Dendritic cell treated with granulocyte-macrophage colony-stimulating factor and Interleukin-4, amounts not matched to agents 40 ng/mL and 50 ng/mL, for 4 days (primary cell): ENCODE results near the gene ELP2.

Experiments
- H3K27ac Mint-ChIP-seq: one replicate; pipeline ENCODE4 v1.8.0; 2022; ENCODE audit warnings: mild to moderate bottlenecking, mixed read lengths
- H3K27me3 Mint-ChIP-seq: one replicate; pipeline ENCODE4 v1.8.0; 2022; ENCODE audit warnings: mild to moderate bottlenecking, mixed read lengths
- H3K36me3 Mint-ChIP-seq: one replicate; pipeline ENCODE4 v1.8.0; 2022; ENCODE audit warnings: low read depth, mixed read lengths
- H3K4me1 Mint-ChIP-seq: one replicate; pipeline ENCODE4 v1.8.0; 2022; ENCODE audit warnings: low read depth, mixed read lengths
- H3K4me3 Mint-ChIP-seq: one replicate; pipeline ENCODE4 v1.8.0; 2022; ENCODE audit warnings: mild to moderate bottlenecking, moderate library complexity, mixed read lengths
- H3K9me3 Mint-ChIP-seq: one replicate; pipeline ENCODE4 v1.8.0; 2022; ENCODE audit warnings: mixed read lengths
- intact Hi-C: fragments of 100-400 bp; cut with micrococcal nuclease; formaldehyde crosslinking; loops from one replicate; pipeline ENCODE4 v1.15.0; 2022

ELP2 gene

DNA sequence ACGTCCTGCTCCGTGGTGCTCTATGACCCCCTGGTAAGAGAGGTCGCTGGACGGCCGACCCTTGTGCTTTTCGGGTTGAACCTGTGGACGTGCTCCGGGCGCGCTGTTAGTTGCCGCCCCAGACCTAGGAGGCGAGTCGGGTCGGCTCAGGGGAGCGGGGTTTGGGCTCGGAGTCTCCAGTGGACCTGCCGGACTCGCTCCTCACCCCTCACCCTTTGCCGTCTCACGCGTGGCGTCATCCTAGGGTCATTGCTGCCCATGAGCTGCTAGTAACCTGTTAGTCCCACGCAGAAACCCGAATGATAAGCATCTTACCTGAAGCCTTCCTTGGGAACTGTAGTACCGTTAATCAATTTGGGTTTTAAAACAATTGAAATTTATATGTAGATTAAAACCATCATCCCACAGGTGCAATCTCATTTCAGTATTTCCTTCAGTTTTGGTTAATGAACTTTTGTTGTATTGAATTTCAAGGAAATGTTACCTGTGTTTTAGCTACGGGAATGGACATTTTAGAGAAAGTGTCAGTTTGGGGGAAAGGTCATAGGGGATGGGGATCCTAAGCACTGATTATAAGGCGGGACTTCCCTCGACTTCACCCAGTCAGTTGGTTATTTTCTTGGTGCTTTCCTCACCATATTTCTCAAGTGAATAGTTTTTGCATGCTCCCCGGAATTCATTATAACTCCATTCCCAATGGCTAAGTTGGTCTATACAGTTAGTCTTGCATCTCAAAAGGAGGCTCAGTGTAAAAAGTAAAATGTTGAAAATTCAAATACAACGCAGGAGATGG lies 536 bp downstream of the ELP2 start:
- Mint-ChIP-seq H3K27me3 (no peaks in the 10 kb centered on the region), H3K27ac (peak overlapping the region; percentile 99), H3K9me3 (no peaks in the 10 kb centered on the region), H3K4me3 (peak overlapping the region; percentile 94), H3K36me3 (peaks cover 41% of the 10 kb centered on the region), H3K4me1 (peaks cover 40% of the 10 kb centered on the region)
- intact Hi-C loops, result loop anchor here (10.0 kb wide), 1 partner anchor 115 kb away; no protein-coding TSS in a partner anchor

DNA sequence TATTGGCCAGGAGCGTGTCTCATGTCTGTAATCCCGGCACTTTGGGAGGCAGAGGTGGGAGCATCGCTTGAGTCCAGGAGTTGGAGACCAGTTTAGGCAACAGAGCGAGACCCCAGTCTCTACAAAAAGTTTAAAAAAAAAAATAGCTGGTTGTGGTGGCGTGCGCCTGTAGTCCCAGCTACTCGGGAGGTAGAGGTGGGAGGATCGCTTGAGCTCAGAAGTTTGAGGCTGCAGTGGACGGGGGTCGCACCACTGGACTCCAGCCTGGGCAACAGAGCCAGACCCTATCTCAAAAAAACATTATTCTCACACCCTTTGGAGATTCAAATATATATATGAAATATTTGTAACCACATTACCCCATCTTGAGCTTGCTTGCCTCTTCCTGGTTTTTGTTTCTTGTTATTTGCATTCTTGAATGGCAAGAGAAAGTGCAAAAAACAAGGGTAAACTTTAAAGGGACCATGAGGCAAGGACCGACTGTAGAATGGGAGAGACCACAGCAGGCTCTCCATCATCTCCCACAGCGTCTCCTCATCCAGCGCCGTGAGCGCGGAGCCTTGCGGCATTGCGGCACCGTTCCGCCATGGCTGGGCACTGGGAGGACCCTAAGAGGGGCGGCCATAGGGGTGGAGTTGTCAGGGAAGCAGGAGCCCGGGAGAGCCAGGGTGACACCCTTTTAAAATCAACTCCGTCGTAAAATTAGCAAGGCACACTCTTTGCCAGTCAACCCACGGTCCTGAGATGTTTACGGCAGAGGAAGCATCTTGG lies 1.4 kb downstream of the ELP2 start:
- H3K36me3 Mint-ChIP-seq, result peaks cover 40% of the 10 kb centered on the region
- H3K27me3 Mint-ChIP-seq, result no peaks in the 10 kb centered on the region
- no peaks in the 10 kb centered on the region for H3K9me3 Mint-ChIP-seq
- H3K27ac Mint-ChIP-seq, result peak overlapping the region; percentile 99
- peaks cover 40% of the 10 kb centered on the region for H3K4me1 Mint-ChIP-seq
- intact Hi-C loops, result loop anchor here (10.0 kb wide), 1 partner anchor 116 kb away; no protein-coding TSS in a partner anchor
- peak overlapping the region; percentile 94 for H3K4me3 Mint-ChIP-seq

DNA sequence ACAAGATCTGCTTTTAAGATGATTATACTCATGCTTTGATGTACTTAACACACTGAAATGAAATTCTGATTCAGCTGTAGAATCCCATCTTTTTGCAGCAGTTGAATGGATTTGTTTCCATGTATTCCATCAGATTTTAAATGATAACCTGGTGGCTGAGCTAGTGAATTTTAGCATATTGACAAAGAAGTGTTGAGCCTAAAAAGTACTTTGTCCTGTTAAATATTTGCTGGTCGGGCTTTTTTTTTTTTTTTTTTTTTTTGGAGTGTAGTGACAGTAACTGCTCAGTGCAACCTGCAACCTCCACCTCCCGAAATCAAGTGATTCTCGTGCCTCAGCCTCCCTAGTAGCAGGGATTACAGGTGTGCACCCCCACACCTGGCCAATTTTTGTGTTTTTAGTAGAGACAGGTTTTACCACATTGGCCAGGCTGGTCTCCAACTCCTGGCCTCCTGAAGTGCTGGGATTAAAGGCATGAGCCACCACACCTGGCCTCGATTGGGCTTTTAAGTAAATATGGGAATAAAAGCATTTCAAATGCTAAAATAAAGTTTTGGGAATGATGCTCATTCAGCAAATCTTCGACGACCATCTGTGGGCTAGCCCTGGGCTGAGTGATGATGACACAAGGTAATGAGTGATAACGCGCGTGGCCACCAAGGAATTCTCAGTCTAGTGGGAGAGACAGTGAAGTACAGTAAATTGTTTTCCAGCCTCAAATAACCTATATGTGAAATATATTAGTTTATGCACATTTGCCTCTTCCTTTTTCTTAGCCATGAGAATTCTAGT lies 2.2 kb downstream of the ELP2 start:
- no peaks in the 10 kb centered on the region for H3K27me3 Mint-ChIP-seq
- intact Hi-C loops, result loop anchor here (10.0 kb wide), 1 partner anchor 117 kb away; no protein-coding TSS in a partner anchor
- peaks cover 40% of the 10 kb centered on the region for H3K36me3 Mint-ChIP-seq
- no peaks in the 10 kb centered on the region for H3K9me3 Mint-ChIP-seq
- peak overlapping the region; percentile 99 for H3K27ac Mint-ChIP-seq
- H3K4me3 Mint-ChIP-seq, result peak overlapping the region; percentile 94
- H3K4me1 Mint-ChIP-seq, result peaks cover 38% of the 10 kb centered on the region

DNA sequence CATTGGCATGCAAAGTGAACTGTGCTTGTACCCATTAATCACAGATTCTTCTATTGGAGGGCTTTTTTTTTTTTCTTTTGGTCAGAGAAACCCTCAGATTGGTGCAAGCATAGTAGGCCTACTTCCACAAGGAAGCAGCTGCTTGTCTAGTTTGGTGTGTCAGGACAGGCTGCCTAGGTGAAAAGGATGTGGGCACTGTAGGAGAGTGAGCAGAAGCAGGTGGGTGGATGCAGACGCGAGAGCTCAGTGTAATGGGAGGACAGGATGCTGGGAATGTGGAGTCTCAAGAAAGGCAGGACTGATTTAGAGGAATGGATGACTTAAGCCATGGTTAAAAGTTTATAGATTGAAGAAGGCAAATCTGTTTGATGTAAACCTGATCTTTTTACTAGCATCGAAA lies 3.1 kb downstream of the ELP2 start:
- peaks cover 49% of the 10 kb centered on the region for H3K36me3 Mint-ChIP-seq
- intact Hi-C loops, result loop anchor here (10.0 kb wide), 1 partner anchor 118 kb away; no protein-coding TSS in a partner anchor
- H3K27ac Mint-ChIP-seq, result no peak overlapping the region
- no peaks in the 10 kb centered on the region for H3K9me3 Mint-ChIP-seq
- H3K27me3 Mint-ChIP-seq, result no peaks in the 10 kb centered on the region
- no peak overlapping the region for H3K4me3 Mint-ChIP-seq
- H3K4me1 Mint-ChIP-seq, result peaks cover 34% of the 10 kb centered on the region

DNA sequence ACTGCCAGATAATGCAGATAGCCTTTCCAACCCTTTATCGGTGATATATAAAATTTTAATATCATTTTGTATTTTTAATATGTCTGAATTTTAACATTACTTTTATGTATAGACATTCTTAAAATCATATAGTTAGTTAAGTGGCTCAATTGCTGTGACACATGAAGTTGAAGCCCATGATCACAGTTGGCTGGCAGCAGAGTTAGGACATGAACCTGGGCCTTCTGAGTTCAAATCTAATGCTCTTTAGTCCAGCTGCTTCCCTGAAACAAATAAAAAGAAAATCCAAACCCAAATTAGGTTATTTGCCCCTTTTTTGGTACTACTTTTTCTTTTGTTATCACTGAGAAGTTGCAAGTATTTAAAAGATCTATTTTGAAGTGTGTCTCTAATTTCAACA lies 5.6 kb downstream of the ELP2 start:
- no peak overlapping the region for H3K4me3 Mint-ChIP-seq
- intact Hi-C loops, result loop anchor here (10.0 kb wide), 1 partner anchor 120 kb away; no protein-coding TSS in a partner anchor
- no peaks in the 10 kb centered on the region for H3K27me3 Mint-ChIP-seq
- H3K27ac Mint-ChIP-seq, result no peak overlapping the region
- H3K9me3 Mint-ChIP-seq, result no peaks in the 10 kb centered on the region
- peaks cover 24% of the 10 kb centered on the region for H3K4me1 Mint-ChIP-seq
- peaks cover 57% of the 10 kb centered on the region for H3K36me3 Mint-ChIP-seq

DNA sequence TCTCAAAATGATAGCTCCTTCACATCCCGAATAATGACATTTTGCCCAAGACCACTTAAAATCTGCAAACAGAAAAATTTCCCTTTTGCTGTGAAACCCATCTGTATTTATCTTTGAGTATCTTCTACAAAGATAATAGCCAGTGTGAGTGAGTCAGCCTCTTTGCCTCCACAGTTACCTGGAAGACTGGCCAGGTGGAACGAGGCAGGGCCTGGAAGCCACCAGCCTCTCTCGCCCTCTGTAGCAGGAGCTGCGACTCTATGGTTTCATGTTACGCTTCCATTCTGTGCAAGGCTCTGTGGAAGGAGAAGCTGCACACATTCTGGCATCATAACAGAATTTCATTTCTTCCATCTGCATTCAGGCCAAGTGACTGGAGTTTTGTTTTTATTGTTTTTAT lies 9.5 kb downstream of the ELP2 start:
- peaks cover 86% of the 10 kb centered on the region for H3K36me3 Mint-ChIP-seq
- intact Hi-C loops, result loop anchor here (10.0 kb wide), 1 partner anchor 124 kb away; no protein-coding TSS in a partner anchor
- peaks cover 6% of the 10 kb centered on the region for H3K4me1 Mint-ChIP-seq
- H3K9me3 Mint-ChIP-seq, result no peaks in the 10 kb centered on the region
- no peak overlapping the region for H3K27ac Mint-ChIP-seq
- H3K4me3 Mint-ChIP-seq, result no peak overlapping the region
- H3K27me3 Mint-ChIP-seq, result no peaks in the 10 kb centered on the region

DNA sequence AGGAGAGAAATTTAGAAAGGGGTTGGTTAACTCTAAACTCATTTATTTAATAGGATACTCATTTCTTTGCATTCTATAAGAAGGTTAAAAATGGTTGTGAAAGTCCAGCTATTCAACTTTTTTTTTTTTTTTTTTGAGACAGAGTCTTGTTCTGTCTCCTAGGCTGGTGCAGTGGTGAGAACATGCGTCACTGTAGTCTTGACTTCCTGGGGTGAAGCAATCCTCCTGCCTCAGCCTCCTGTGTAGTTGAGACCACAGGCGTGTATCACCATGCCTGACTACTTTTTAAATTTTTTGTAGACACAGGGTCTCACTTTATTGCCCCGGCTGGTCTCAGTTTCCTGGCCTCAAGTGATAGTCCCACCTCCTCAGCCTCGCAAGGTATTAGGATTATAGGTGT lies 11.9 kb downstream of the ELP2 start:
- Mint-ChIP-seq H3K27ac (no peak overlapping the region), H3K4me3 (no peak overlapping the region), H3K36me3 (peaks cover 93% of the 10 kb centered on the region), H3K9me3 (no peaks in the 10 kb centered on the region), H3K4me1 (peaks cover 9% of the 10 kb centered on the region), H3K27me3 (no peaks in the 10 kb centered on the region)
- intact Hi-C loops, result no loop called here

DNA sequence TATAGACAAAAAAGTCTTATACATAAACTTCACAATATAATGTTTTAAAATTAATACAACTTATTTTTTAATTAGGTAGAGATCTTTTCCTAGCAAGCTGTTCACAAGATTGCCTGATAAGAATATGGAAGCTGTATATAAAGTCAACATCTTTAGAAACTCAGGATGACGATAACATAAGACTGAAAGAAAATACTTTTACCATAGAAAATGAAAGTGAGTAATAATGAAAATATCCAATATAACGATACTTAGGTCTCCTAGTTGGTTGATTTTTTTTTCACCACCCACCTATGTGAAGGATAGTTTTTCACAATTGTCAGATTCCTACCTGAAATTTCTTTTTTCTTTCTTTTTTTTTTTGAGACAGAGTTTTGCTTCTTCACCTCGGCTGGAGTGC lies 13.1 kb downstream of the ELP2 start:
- H3K27ac Mint-ChIP-seq, result no peak overlapping the region
- intact Hi-C loops, result no loop called here
- no peak overlapping the region for H3K4me3 Mint-ChIP-seq
- H3K4me1 Mint-ChIP-seq, result peaks cover 9% of the 10 kb centered on the region
- H3K36me3 Mint-ChIP-seq, result peaks cover 93% of the 10 kb centered on the region
- H3K9me3 Mint-ChIP-seq, result no peaks in the 10 kb centered on the region
- H3K27me3 Mint-ChIP-seq, result no peaks in the 10 kb centered on the region

DNA sequence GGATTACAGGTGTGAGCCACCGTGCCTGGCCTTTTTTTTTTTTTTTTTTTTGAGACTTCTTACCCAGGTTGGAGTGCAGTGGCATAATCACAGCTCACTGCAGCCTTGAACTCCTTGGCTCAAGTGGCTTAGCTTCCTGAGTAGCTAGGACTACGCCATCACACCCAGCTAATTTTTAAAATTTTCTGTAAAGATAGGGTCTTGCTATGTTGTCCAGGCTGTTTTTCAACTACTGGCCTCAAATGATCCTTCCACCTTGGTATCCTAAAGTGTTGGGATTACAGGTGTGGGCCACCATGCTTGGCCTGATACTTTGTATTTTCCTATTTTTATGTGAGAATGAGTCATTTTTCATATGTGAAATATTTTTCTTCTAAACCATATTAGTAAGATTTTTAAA lies 13.7 kb downstream of the ELP2 start:
- Mint-ChIP-seq H3K36me3 (peaks cover 93% of the 10 kb centered on the region), H3K27me3 (no peaks in the 10 kb centered on the region), H3K4me3 (no peak overlapping the region)

DNA sequence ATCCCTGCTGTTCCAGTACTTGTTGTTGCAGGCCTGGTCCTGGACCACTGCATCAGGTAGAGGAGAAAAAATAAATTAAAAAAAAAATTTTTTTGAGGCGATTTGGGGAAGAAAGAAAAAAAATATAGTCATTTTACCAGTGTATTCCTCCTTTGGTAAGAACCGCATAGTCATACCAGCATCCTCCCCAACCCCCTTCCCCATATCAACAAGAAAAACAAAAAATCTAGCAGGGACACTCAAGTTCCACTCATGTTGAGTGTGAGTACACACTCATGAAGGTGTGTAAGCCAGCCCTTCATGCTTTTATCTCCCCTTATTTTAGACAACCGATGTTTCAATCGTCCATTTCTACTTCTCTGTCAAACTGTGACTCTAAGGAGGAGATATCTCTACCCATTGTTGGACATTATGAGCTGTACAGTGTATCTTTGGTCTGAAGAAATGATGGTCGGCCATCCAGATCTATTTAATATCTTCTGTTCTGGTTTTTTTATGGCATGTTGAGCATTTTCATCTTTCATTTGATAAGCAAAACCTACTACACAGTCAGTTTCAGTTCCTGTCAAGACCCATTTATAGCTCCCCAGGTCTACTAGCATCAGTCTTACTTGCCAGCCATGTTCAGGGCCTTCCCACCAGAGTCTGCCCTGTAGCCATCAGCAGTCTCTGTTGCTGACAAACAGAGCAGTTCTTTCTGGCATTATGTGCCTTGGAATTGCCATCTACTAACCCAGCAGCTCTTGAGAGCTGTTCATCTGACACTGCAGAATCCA lies 20.0 kb downstream of the ELP2 start:
- Mint-ChIP-seq H3K4me1 (peaks cover 8% of the 10 kb centered on the region), H3K9me3 (no peaks in the 10 kb centered on the region), H3K27ac (peak overlapping the region; percentile 7), H3K36me3 (peaks cover 97% of the 10 kb centered on the region), H3K4me3 (no peak overlapping the region), H3K27me3 (no peaks in the 10 kb centered on the region)
- intact Hi-C loops, result no loop called here

More for the DNA sequence above, 13.7 kb downstream of the ELP2 start:
- H3K4me1 Mint-ChIP-seq, result peaks cover 9% of the 10 kb centered on the region
- intact Hi-C loops, result no loop called here
- H3K9me3 Mint-ChIP-seq, result no peaks in the 10 kb centered on the region
- no peak overlapping the region for H3K27ac Mint-ChIP-seq

DNA sequence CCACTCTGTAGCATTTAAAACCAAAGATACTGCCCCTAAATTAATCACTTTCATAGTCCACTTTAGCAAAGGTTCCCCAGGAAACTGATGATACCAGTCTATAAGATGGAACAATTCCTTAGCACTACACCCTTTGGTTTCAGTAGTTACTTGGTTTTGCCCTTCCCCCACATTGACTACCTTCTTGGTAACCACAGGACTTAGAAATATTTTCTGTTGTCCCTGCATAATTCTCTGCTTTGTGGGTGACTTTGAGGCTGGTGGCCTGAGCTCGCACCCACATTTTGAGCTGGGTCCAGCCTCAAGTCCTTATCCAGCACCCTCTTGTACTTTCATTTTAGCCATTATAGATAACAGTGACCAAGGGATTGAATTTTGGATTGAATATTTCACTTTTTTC lies 23.1 kb downstream of the ELP2 start:
- peaks cover 93% of the 10 kb centered on the region for H3K36me3 Mint-ChIP-seq
- H3K27ac Mint-ChIP-seq, result peak overlapping the region; percentile 26
- peaks cover 21% of the 10 kb centered on the region for H3K4me1 Mint-ChIP-seq
- no peaks in the 10 kb centered on the region for H3K27me3 Mint-ChIP-seq
- H3K4me3 Mint-ChIP-seq, result no peak overlapping the region
- no peaks in the 10 kb centered on the region for H3K9me3 Mint-ChIP-seq
- intact Hi-C loops, result no loop called here

DNA sequence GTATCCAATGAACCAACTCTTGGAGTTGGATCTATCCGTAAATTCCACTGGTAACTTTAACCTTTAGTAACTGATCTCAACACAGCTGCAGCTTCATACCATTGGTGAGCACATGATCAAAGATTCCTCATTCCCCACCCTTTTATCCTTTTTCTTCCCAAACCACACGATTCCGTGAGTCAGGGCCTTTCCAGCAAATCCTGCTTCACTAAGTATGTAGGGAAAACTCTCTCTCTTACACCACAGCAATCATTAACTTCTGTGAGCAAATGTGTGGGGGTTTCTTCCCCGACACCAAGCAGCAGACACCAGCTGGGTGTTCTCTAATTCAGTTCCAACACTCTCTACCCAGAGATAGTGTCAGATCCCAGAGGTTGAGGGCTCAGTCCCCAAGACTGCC lies 23.5 kb downstream of the ELP2 start:
- intact Hi-C loops, result no loop called here
- Mint-ChIP-seq H3K4me3 (no peak overlapping the region), H3K27ac (peak overlapping the region; percentile 26), H3K4me1 (peaks cover 25% of the 10 kb centered on the region), H3K36me3 (peaks cover 89% of the 10 kb centered on the region), H3K27me3 (no peaks in the 10 kb centered on the region), H3K9me3 (no peaks in the 10 kb centered on the region)

DNA sequence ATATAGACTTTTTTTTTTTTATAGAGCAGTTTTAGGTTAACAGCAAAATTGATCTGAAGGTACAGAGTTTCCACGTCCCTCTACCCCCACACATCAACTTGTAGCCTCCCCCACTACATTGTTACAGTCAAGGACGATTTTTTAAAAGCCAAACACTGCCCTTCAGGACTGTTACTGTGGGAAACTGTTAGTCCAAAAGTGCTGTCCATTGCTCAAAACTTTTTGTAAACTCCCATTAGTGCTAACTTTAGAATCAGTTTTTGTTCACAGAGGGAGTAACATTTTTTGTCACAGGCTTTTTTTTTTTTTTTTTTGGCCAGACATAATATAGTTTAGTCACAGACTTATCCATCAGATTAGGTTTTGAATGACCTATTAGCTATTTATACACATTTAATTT lies 24.1 kb downstream of the ELP2 start:
- H3K9me3 Mint-ChIP-seq, result no peaks in the 10 kb centered on the region
- H3K27me3 Mint-ChIP-seq, result no peaks in the 10 kb centered on the region
- H3K27ac Mint-ChIP-seq, result peak overlapping the region; percentile 26
- peaks cover 84% of the 10 kb centered on the region for H3K36me3 Mint-ChIP-seq
- no peak overlapping the region for H3K4me3 Mint-ChIP-seq
- H3K4me1 Mint-ChIP-seq, result peaks cover 28% of the 10 kb centered on the region
- intact Hi-C loops, result no loop called here
